Measurements from ENCODE around the gene KAZALD1.

KAZALD1 gene

DNA sequence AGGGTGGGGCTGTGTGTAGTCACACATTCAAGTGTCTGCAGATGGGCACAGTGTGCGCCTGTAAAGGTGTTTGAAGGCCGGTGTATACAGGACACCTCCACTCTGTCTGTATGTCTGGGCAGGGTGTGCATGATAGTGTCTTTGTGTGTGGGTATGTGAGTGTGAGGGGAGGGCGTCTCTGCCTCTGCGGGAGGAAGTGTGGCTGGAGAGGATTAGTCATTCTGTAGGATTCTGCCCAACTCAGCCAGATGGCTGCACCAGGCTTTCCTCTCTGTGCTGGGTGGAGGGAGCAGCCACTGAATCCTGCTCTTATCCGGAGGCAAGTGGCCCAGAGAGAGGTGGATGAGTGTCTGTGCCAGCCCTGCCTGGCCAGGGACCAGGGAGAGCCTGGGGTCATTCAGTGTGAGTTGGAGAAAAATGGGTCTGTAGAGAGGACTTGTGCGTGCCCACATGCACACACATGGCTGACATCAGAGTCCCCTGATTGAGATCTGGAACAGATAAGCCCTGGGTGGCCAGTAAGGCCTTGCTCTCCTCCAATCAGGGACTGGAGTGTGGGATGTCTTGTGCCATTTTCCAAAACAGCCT lies 29.1 kb upstream of the KAZALD1 start (continued):
- TF ChIP-seq, protein P1, sequence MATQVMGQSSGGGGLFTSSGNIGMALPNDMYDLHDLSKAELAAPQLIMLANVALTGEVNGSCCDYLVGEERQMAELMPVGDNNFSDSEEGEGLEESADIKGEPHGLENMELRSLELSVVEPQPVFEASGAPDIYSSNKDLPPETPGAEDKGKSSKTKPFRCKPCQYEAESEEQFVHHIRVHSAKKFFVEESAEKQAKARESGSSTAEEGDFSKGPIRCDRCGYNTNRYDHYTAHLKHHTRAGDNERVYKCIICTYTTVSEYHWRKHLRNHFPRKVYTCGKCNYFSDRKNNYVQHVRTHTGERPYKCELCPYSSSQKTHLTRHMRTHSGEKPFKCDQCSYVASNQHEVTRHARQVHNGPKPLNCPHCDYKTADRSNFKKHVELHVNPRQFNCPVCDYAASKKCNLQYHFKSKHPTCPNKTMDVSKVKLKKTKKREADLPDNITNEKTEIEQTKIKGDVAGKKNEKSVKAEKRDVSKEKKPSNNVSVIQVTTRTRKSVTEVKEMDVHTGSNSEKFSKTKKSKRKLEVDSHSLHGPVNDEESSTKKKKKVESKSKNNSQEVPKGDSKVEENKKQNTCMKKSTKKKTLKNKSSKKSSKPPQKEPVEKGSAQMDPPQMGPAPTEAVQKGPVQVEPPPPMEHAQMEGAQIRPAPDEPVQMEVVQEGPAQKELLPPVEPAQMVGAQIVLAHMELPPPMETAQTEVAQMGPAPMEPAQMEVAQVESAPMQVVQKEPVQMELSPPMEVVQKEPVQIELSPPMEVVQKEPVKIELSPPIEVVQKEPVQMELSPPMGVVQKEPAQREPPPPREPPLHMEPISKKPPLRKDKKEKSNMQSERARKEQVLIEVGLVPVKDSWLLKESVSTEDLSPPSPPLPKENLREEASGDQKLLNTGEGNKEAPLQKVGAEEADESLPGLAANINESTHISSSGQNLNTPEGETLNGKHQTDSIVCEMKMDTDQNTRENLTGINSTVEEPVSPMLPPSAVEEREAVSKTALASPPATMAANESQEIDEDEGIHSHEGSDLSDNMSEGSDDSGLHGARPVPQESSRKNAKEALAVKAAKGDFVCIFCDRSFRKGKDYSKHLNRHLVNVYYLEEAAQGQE (tag by site-specific recombination; IDR thresholded peaks at IDR 0.05): no peak
- TF ChIP-seq ZNF596 (tag by site-specific recombination; IDR thresholded peaks at IDR 0.05): no peak
- TF ChIP-seq, protein P2, sequence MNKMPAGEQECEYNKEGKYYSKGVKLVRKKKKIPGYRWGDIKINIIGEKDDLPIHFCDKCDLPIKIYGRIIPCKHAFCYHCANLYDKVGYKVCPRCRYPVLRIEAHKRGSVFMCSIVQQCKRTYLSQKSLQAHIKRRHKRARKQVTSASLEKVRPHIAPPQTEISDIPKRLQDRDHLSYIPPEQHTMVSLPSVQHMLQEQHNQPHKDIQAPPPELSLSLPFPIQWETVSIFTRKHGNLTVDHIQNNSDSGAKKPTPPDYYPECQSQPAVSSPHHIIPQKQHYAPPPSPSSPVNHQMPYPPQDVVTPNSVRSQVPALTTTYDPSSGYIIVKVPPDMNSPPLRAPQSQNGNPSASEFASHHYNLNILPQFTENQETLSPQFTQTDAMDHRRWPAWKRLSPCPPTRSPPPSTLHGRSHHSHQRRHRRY (tag by site-specific recombination; IDR thresholded peaks at IDR 0.05): no peak
- TF ChIP-seq ZSCAN30 (tag by site-specific recombination; IDR thresholded peaks at IDR 0.05): no peak
- no peak for TF ChIP-seq OVOL3 (tag by site-specific recombination; IDR thresholded peaks at IDR 0.05)
- 0 out of 2 replicates have a peak, but pooled peaks have one; percentile 14 for TF ChIP-seq GFI1B (tag by site-specific recombination; IDR thresholded peaks at IDR 0.05)
- TF ChIP-seq ZNF394 (tag by site-specific recombination; IDR thresholded peaks at IDR 0.05; ENCODE audit: borderline replicate concordance): no peak; the same call in 1 of the 2 replicates
- TF ChIP-seq, protein P3, sequence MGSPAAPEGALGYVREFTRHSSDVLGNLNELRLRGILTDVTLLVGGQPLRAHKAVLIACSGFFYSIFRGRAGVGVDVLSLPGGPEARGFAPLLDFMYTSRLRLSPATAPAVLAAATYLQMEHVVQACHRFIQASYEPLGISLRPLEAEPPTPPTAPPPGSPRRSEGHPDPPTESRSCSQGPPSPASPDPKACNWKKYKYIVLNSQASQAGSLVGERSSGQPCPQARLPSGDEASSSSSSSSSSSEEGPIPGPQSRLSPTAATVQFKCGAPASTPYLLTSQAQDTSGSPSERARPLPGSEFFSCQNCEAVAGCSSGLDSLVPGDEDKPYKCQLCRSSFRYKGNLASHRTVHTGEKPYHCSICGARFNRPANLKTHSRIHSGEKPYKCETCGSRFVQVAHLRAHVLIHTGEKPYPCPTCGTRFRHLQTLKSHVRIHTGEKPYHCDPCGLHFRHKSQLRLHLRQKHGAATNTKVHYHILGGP (tag by site-specific recombination; IDR thresholded peaks at IDR 0.05): no peak
- TF ChIP-seq ZNF133 (tag by site-specific recombination; IDR thresholded peaks at IDR 0.05): no peak
- TF ChIP-seq ZIC2 (tag by site-specific recombination; IDR thresholded peaks at IDR 0.05): peak; percentile 41; the same call in 1 of the 2 replicates
- peak; percentile 21; the same call in 1 of the 2 replicates for TF ChIP-seq ZNF558 (tag by site-specific recombination; IDR thresholded peaks at IDR 0.05)
- TF ChIP-seq ZNF76 (tag by site-specific recombination; IDR thresholded peaks at IDR 0.05; ENCODE audit: borderline replicate concordance, low read depth): no peak
- TF ChIP-seq ZNF707 (tag by site-specific recombination; IDR thresholded peaks at IDR 0.05): no peak
- no peak for TF ChIP-seq ZNF585B (tag by site-specific recombination; IDR thresholded peaks at IDR 0.05)
- TF ChIP-seq ZNF544 (tag by site-specific recombination; IDR thresholded peaks at IDR 0.05): no peak
- TF ChIP-seq, protein P4, sequence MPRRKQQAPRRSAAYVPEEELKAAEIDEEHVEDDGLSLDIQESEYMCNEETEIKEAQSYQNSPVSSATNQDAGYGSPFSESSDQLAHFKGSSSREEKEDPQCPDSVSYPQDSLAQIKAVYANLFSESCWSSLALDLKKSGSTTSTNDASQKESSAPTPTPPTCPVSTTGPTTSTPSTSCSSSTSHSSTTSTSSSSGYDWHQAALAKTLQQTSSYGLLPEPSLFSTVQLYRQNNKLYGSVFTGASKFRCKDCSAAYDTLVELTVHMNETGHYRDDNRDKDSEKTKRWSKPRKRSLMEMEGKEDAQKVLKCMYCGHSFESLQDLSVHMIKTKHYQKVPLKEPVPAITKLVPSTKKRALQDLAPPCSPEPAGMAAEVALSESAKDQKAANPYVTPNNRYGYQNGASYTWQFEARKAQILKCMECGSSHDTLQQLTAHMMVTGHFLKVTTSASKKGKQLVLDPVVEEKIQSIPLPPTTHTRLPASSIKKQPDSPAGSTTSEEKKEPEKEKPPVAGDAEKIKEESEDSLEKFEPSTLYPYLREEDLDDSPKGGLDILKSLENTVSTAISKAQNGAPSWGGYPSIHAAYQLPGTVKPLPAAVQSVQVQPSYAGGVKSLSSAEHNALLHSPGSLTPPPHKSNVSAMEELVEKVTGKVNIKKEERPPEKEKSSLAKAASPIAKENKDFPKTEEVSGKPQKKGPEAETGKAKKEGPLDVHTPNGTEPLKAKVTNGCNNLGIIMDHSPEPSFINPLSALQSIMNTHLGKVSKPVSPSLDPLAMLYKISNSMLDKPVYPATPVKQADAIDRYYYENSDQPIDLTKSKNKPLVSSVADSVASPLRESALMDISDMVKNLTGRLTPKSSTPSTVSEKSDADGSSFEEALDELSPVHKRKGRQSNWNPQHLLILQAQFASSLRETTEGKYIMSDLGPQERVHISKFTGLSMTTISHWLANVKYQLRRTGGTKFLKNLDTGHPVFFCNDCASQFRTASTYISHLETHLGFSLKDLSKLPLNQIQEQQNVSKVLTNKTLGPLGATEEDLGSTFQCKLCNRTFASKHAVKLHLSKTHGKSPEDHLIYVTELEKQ (tag by site-specific recombination; IDR thresholded peaks at IDR 0.05; ENCODE audit: borderline replicate concordance): no peak
- TF ChIP-seq, protein P5, sequence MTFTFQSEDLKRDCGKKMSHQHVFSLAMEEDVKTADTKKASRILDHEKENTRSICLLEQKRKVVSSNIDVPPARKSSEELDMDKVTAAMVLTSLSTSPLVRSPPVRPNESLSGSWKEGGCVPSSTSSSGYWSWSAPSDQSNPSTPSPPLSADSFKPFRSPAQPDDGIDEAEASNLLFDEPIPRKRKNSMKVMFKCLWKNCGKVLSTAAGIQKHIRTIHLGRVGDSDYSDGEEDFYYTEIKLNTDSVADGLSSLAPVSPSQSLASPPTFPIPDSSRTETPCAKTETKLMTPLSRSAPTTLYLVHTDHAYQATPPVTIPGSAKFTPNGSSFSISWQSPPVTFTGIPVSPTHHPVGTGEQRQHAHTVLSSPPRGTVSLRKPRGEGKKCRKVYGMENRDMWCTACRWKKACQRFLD (tag by site-specific recombination; IDR thresholded peaks at IDR 0.05): no peak
- TF ChIP-seq ZNF266 (tag by site-specific recombination; IDR thresholded peaks at IDR 0.05; ENCODE audit: low read depth): no peak
- TF ChIP-seq GLI2 (tag by site-specific recombination; IDR thresholded peaks at IDR 0.05; ENCODE audit: borderline replicate concordance, low read depth): no peak
- TF ChIP-seq, protein P6, sequence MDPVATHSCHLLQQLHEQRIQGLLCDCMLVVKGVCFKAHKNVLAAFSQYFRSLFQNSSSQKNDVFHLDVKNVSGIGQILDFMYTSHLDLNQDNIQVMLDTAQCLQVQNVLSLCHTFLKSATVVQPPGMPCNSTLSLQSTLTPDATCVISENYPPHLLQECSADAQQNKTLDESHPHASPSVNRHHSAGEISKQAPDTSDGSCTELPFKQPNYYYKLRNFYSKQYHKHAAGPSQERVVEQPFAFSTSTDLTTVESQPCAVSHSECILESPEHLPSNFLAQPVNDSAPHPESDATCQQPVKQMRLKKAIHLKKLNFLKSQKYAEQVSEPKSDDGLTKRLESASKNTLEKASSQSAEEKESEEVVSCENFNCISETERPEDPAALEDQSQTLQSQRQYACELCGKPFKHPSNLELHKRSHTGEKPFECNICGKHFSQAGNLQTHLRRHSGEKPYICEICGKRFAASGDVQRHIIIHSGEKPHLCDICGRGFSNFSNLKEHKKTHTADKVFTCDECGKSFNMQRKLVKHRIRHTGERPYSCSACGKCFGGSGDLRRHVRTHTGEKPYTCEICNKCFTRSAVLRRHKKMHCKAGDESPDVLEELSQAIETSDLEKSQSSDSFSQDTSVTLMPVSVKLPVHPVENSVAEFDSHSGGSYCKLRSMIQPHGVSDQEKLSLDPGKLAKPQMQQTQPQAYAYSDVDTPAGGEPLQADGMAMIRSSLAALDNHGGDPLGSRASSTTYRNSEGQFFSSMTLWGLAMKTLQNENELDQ (tag by site-specific recombination; IDR thresholded peaks at IDR 0.05; ENCODE audit: low read depth): no peak
- TF ChIP-seq ZNF146 (tag by site-specific recombination; IDR thresholded peaks at IDR 0.05): no peak
- peak; percentile 85 for TF ChIP-seq EGR2 (tag by site-specific recombination; IDR thresholded peaks at IDR 0.05; ENCODE audit: low read depth)
- TF ChIP-seq ZNF292 (tag by site-specific recombination; IDR thresholded peaks at IDR 0.05; ENCODE audit: borderline replicate concordance, low read depth): no peak
- TF ChIP-seq, protein P7, sequence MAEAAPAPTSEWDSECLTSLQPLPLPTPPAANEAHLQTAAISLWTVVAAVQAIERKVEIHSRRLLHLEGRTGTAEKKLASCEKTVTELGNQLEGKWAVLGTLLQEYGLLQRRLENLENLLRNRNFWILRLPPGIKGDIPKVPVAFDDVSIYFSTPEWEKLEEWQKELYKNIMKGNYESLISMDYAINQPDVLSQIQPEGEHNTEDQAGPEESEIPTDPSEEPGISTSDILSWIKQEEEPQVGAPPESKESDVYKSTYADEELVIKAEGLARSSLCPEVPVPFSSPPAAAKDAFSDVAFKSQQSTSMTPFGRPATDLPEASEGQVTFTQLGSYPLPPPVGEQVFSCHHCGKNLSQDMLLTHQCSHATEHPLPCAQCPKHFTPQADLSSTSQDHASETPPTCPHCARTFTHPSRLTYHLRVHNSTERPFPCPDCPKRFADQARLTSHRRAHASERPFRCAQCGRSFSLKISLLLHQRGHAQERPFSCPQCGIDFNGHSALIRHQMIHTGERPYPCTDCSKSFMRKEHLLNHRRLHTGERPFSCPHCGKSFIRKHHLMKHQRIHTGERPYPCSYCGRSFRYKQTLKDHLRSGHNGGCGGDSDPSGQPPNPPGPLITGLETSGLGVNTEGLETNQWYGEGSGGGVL (tag by site-specific recombination; IDR thresholded peaks at IDR 0.05): peak; percentile 85

All from HEK293 (cell line).